Eye (tissue), 1 donor: ENCODE results near the gene ERGIC3.

Source experiments
- DNase-seq: peaks from one replicate; pipeline ENCODE4 v3.0.0-alpha.2; 2015

The ERGIC3 gene

GRCh38 chr20:35562541-35563110 lies 20.7 kb downstream of the ERGIC3 start:
- DNase-seq, result no peak

GRCh38 chr20:35563834-35564233 lies 22.0 kb downstream of the ERGIC3 start:
- no peak for DNase-seq

- no peak for DNase-seq
Observed at GRCh38 chr20:35564905-35565304, 23.0 kb downstream of the ERGIC3 start.

GRCh38 chr20:35568645-35569044 lies 26.8 kb downstream of the ERGIC3 start:
- no peak for DNase-seq

GRCh38 chr20:35571555-35571954 lies 29.7 kb downstream of the ERGIC3 start:
- no peak for DNase-seq

GRCh38 chr20:35572838-35573237 lies 31.0 kb downstream of the ERGIC3 start:
- no peak for DNase-seq

GRCh38 chr20:35575958-35576357 lies 34.1 kb downstream of the ERGIC3 start:
- no peak for DNase-seq

GRCh38 chr20:35576816-35577215 lies 34.9 kb downstream of the ERGIC3 start:
- DNase-seq, result no peak

GRCh38 chr20:35578469-35578868 lies 36.6 kb downstream of the ERGIC3 start:
- DNase-seq, result no peak

GRCh38 chr20:35579196-35579595 lies 37.3 kb downstream of the ERGIC3 start:
- no peak for DNase-seq

- DNase-seq, result no peak
Observed at GRCh38 chr20:35582131-35582530, 40.3 kb downstream of the ERGIC3 start.

- DNase-seq, result no peak
Observed at GRCh38 chr20:35582741-35583404, 41.0 kb downstream of the ERGIC3 start.

- DNase-seq, result no peak
Observed at GRCh38 chr20:35583636-35584560, 42.0 kb downstream of the ERGIC3 start.

- DNase-seq, result no peak
Observed at GRCh38 chr20:35586751-35587425, 45.0 kb downstream of the ERGIC3 start.

GRCh38 chr20:35587436-35587835 lies 45.6 kb downstream of the ERGIC3 start:
- no peak for DNase-seq

GRCh38 chr20:35588397-35588796 lies 46.5 kb downstream of the ERGIC3 start:
- DNase-seq, result no peak

- DNase-seq, result no peak
Observed at GRCh38 chr20:35592339-35592974, 50.6 kb downstream of the ERGIC3 start.

- no peak for DNase-seq
Observed at GRCh38 chr20:35595456-35595855, 53.6 kb downstream of the ERGIC3 start.

- DNase-seq, result no peak
Observed at GRCh38 chr20:35595901-35596300, 54.0 kb downstream of the ERGIC3 start.

GRCh38 chr20:35597186-35597585 lies 55.3 kb downstream of the ERGIC3 start:
- no peak for DNase-seq

GRCh38 chr20:35598476-35598875 lies 56.6 kb downstream of the ERGIC3 start:
- DNase-seq, result no peak

GRCh38 chr20:35598899-35599775 lies 57.3 kb downstream of the ERGIC3 start:
- no peak for DNase-seq
